Activated CD8-positive, alpha-beta T cell treated with anti-CD3 and anti-CD28 coated beads for 36 hours (primary cell): Measurements from ENCODE around the gene MTFMT. TPM values are rescaled to one million over a fixed set of nuclear protein-coding genes. Genes with fewer than 3 reads are reported as not detected.

Experiments used
- ATAC-seq: fragments of 200-7000 bp; cut with Tn5 transposase; one replicate; pipeline ENCODE4 v1.10.0; 2021; ENCODE audit warnings: mild to moderate bottlenecking, moderate library complexity
- CTCF ChIA-PET: fragments of 350-600 bp; sonication (Branson Sonifier 250); formaldehyde crosslinking; loops from one replicate; lab custom pipeline; 2021; ENCODE audit warnings: antibody characterized with exemption; lab: Charles Lee
- POLR2A ChIA-PET: fragments of 350-600 bp; sonication (Branson Sonifier 250); formaldehyde crosslinking; loops from one replicate; lab custom pipeline; 2021; ENCODE audit warnings: antibody characterized with exemption; lab: Charles Lee
- DNase-seq: peaks from one replicate; pipeline ENCODE4 v3.0.0-alpha.2; 2020
- H3K27ac Mint-ChIP-seq: one replicate; pipeline ENCODE4 v1.8.0; 2021; ENCODE audit warnings: mild to moderate bottlenecking, mixed read lengths
- H3K27me3 Mint-ChIP-seq: one replicate; pipeline ENCODE4 v1.8.0; 2021; ENCODE audit warnings: mixed read lengths
- H3K36me3 Mint-ChIP-seq: one replicate; pipeline ENCODE4 v1.8.0; 2021; ENCODE audit warnings: low read depth, mixed read lengths
- H3K4me1 Mint-ChIP-seq: one replicate; pipeline ENCODE4 v1.8.0; 2021; ENCODE audit warnings: low read depth, mixed read lengths
- H3K4me3 Mint-ChIP-seq: one replicate; pipeline ENCODE4 v1.8.0; 2021; ENCODE audit warnings: mild to moderate bottlenecking, moderate library complexity, mixed read lengths
- H3K9me3 Mint-ChIP-seq: one replicate; pipeline ENCODE4 v1.8.0; 2021; ENCODE audit warnings: mixed read lengths
- CTCF ChIP-seq: fragments of 200-600 bp; IDR thresholded peaks from one replicate; pipeline ENCODE4 v1.8.0; 2022; ENCODE audit warnings: antibody characterized with exemption, mild to moderate bottlenecking
- intact Hi-C: fragments of 100-400 bp; cut with micrococcal nuclease; formaldehyde crosslinking; loops from one replicate; pipeline ENCODE4 v1.10.0; 2022
- total RNA-seq, 2 experiments: library from RNA; stranded (reverse); gene quantifications; one replicate each; pipeline ENCODE4 v1.2.3, GENCODE V29; 2021

The MTFMT gene
- total RNA-seq, 2 experiments from 2014 or later: 19.7 to 21.0 TPM

GRCh38 chr15:65008983-65009382 is 20.5 kb downstream of the MTFMT start:
- H3K27ac Mint-ChIP-seq: no peak overlapping the region
- intact Hi-C loops: no loop called here
- peaks cover 29% of the 10 kb centered on the region for H3K36me3 Mint-ChIP-seq
- ATAC-seq (no peak), DNase-seq (no peak)
- H3K27me3 Mint-ChIP-seq: no peaks in the 10 kb centered on the region
- H3K9me3 Mint-ChIP-seq: peaks cover 6% of the 10 kb centered on the region
- POLR2A ChIA-PET: no interaction called here
- CTCF ChIA-PET: interaction anchor here (0.6 to 1.9 kb wide), 6 partner anchors 9 to 277 kb away, joined by 3 to 5 read pairs (median 4); partner anchors contain the start of gene SPG21
- no peaks in the 10 kb centered on the region for H3K4me1 Mint-ChIP-seq
- no peak for TF ChIP-seq CTCF
- no peak overlapping the region for H3K4me3 Mint-ChIP-seq

DNA sequence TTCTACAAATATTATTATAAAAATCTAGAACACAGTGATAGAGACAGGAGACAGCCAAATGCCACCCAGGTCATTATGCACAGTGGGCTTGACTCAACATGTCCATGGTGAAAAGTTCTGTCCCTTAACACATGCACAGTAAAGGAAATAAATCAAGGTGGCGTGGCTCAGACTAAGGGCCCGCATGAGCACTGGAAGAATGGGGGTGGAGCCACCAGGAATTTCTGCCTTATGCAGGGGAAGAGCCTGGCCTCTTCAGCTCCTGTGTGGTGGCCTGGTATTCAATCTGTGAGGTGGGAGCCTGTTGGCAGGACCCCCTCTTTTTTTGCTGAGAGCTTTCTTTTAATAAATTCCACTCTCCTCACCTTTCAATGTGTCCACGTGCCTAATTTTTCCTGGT is 22.6 kb downstream of the MTFMT start:
- Mint-ChIP-seq H3K36me3 (peaks cover 18% of the 10 kb centered on the region), H3K9me3 (no peaks in the 10 kb centered on the region), H3K4me1 (no peaks in the 10 kb centered on the region), H3K27ac (no peak overlapping the region), H3K4me3 (no peak overlapping the region), H3K27me3 (no peaks in the 10 kb centered on the region)
- no peak for ATAC-seq
- TF ChIP-seq CTCF: no peak
- intact Hi-C loops: no loop called here
- POLR2A ChIA-PET: no interaction called here
- DNase-seq: no peak
- CTCF ChIA-PET: no interaction called here

- Mint-ChIP-seq H3K4me3 (no peak overlapping the region), H3K36me3 (peaks cover 10% of the 10 kb centered on the region), H3K27ac (no peak overlapping the region), H3K27me3 (no peaks in the 10 kb centered on the region), H3K4me1 (no peaks in the 10 kb centered on the region), H3K9me3 (no peaks in the 10 kb centered on the region)
- no peak for DNase-seq
- intact Hi-C loops: no loop called here
- ChIA-PET POLR2A (no interaction called here), CTCF (interaction anchor here (0.8 kb wide), 1 partner anchor 29 kb away, joined by 3 read pairs; no protein-coding TSS in a partner anchor)
- no peak for TF ChIP-seq CTCF
- ATAC-seq: no peak
Observed at GRCh38 chr15:65004993-65005392, 24.4 kb downstream of the MTFMT start.

- POLR2A ChIA-PET: no interaction called here
Observed at GRCh38 chr15:64997745-64998375, 31.6 kb downstream of the MTFMT start.

More at GRCh38 chr15:64997745-64998375, 31.6 kb downstream of the MTFMT start:
- H3K4me1 Mint-ChIP-seq: peaks cover 4% of the 10 kb centered on the region
- DNase-seq (no peak), ATAC-seq (no peak)
- no peaks in the 10 kb centered on the region for H3K27me3 Mint-ChIP-seq
- H3K36me3 Mint-ChIP-seq: peaks cover 2% of the 10 kb centered on the region
- intact Hi-C loops: no loop called here
- H3K4me3 Mint-ChIP-seq: no peak overlapping the region
- H3K27ac Mint-ChIP-seq: no peak overlapping the region
- H3K9me3 Mint-ChIP-seq: no peaks in the 10 kb centered on the region
- no peak for TF ChIP-seq CTCF
- CTCF ChIA-PET: no interaction called here
